Tibial artery (tissue), 4 donors: Measurements from ENCODE around the gene COPG1.

Experiments used
- DNase-seq, 2 donors: peaks; one replicate each; pipeline ENCODE4 v3.0.0-alpha.2; 2019
- H3K27ac ChIP-seq, 2 donors: fragments of 200-600 bp; sonication (generic) in 1 of 2; 1 replicate in 1 of 2; 2 replicates in 1 of 2; pipeline ENCODE4 v1.5.1; 2018 to 2019; ENCODE audit warnings: mild to moderate bottlenecking in 1 of 2
- H3K27me3 ChIP-seq, 2 donors: fragments of 200-600 bp; sonication (generic) in 1 of 2; one replicate each; pipeline versions ENCODE4 v1.5.1 to v1.6.0; 2016 to 2019
- H3K36me3 ChIP-seq, 3 donors: fragments of 200-600 bp; sonication (generic) in 2 of 3; one replicate each; pipeline ENCODE4 v1.5.1; 2016 to 2019; ENCODE audit warnings: mild to moderate bottlenecking in 2 of 3
- H3K4me1 ChIP-seq, 4 donors: fragments of 200-600 bp; sonication (generic) in 2 of 4; 1 replicate in 3 of 4; 2 replicates in 1 of 4; pipeline ENCODE4 v1.5.1; 2016 to 2019
- H3K4me3 ChIP-seq, 2 donors: fragments of 200-600 bp; sonication (generic) in 1 of 2; 1 replicate in 1 of 2; 2 replicates in 1 of 2; pipeline ENCODE4 v1.5.1; 2018 to 2019; ENCODE audit warnings: mild to moderate bottlenecking in 2 of 2
- H3K9me3 ChIP-seq, 3 donors: fragments of 200-600 bp; sonication (generic) in 1 of 3; one replicate each; pipeline ENCODE4 v1.5.1; 2016 to 2019
- intact Hi-C: fragments of 100-400 bp; cut with DNase I; formaldehyde crosslinking; loops from one replicate; pipeline ENCODE4 v1.15.0; 2023; ENCODE audit warnings: low total_unique reads
- TF ChIP-seq, protein P1 (sequence below), 2 experiments: fragments of 200-600 bp in 1 of 2; fragments of 450-650 bp in 1 of 2; IDR thresholded peaks; one replicate each; pipeline ENCODE4 v1.5.1; 2017 to 2019; ENCODE audit warnings: antibody characterized with exemption in 2 of 2, mild to moderate bottlenecking in 1 of 2, moderate library complexity in 1 of 2

The COPG1 gene, protein sequence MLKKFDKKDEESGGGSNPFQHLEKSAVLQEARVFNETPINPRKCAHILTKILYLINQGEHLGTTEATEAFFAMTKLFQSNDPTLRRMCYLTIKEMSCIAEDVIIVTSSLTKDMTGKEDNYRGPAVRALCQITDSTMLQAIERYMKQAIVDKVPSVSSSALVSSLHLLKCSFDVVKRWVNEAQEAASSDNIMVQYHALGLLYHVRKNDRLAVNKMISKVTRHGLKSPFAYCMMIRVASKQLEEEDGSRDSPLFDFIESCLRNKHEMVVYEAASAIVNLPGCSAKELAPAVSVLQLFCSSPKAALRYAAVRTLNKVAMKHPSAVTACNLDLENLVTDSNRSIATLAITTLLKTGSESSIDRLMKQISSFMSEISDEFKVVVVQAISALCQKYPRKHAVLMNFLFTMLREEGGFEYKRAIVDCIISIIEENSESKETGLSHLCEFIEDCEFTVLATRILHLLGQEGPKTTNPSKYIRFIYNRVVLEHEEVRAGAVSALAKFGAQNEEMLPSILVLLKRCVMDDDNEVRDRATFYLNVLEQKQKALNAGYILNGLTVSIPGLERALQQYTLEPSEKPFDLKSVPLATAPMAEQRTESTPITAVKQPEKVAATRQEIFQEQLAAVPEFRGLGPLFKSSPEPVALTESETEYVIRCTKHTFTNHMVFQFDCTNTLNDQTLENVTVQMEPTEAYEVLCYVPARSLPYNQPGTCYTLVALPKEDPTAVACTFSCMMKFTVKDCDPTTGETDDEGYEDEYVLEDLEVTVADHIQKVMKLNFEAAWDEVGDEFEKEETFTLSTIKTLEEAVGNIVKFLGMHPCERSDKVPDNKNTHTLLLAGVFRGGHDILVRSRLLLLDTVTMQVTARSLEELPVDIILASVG

DNA sequence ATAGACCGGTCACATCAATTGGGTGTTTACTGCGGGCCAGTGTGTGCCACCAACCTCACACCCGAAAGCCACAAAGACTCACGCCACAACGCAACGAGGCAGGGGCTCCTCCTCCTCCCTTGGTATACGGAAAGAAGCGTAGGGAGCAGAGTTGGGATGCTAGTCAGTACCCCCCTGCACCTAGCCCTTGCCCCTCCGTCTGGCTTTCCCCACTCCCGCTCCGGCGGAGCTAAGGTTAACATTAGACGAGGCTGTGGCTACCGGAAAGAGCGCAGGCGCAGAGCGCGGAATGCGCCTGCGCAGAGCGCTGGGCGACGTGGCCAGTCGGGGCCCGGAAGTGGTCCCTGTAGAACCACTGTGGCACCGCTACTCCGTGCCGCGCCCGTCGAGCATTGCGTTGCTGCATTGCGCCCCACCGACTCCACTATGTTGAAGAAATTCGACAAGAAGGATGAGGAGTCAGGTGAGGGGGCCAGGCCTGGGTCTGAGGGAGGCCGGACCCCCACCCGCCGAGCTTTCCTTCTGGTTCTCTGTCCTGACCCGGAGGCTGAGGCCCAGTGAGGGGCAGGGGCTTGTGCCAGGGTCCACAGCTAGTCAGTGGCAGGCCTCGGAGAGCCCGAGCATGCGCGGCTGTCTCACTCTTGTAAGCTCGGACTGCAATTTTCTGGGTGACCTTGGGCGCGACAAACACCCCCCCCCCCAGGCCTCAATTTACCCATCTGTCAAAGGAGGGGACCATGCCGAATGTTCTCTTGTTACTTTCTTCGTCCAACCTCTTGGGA lies at the start of gene COPG1:
COPG1 (plus strand) TSS at position 323 of the 782 bp plus-strand sequence; CDS start at position 427, 104 bp downstream.
- peak; percentile 80 to 93 for DNase-seq
- peak within 1 kb of the TSS; percentile 78 to 84 for H3K4me3 ChIP-seq
- H3K27me3 ChIP-seq, result no peaks in the 10 kb centered on the region
- intact Hi-C loops, result loop anchor here (5.0 kb wide), 2 partner anchors 67 to 282 kb away; partner anchors contain the start of gene CNBP
- peaks cover 0 to 58% (median 37%) of the 10 kb centered on the region in 4 donors for H3K4me1 ChIP-seq
- H3K9me3 ChIP-seq, result no peaks in the 10 kb centered on the region
- TF ChIP-seq, protein P1, sequence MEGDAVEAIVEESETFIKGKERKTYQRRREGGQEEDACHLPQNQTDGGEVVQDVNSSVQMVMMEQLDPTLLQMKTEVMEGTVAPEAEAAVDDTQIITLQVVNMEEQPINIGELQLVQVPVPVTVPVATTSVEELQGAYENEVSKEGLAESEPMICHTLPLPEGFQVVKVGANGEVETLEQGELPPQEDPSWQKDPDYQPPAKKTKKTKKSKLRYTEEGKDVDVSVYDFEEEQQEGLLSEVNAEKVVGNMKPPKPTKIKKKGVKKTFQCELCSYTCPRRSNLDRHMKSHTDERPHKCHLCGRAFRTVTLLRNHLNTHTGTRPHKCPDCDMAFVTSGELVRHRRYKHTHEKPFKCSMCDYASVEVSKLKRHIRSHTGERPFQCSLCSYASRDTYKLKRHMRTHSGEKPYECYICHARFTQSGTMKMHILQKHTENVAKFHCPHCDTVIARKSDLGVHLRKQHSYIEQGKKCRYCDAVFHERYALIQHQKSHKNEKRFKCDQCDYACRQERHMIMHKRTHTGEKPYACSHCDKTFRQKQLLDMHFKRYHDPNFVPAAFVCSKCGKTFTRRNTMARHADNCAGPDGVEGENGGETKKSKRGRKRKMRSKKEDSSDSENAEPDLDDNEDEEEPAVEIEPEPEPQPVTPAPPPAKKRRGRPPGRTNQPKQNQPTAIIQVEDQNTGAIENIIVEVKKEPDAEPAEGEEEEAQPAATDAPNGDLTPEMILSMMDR (IDR thresholded peaks at IDR 0.05), result no peak
- peak within 1 kb of the TSS; percentile 89 to 90 for H3K27ac ChIP-seq
- H3K36me3 ChIP-seq, result peaks cover 21 to 32% (median 32%) of the 10 kb centered on the region in 3 donors

DNA sequence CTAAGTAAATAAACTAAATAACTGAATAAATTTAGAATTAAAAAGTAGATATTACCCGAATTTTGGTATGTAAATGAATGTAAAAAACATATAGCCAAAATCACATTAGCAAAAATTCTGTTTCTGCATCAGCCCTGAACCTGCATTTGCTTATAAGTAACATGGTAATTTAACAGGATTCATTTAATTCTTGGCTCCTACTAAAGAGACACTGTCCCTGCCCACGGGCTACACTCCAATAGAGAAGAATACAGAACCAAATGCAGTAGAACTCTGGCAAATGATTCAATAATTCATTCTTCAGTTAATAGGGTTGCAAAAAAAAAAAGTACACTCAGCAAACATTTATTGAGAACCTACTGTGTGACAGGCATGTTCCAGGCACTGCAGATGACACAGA lies 44.9 kb upstream of the COPG1 start:
- TF ChIP-seq, protein P1 (IDR thresholded peaks at IDR 0.05), result no peak
- intact Hi-C loops, result no loop called here
- Histone ChIP-seq H3K9me3 (no peaks in the 10 kb centered on the region), H3K27ac (no peak overlapping the region), H3K36me3 (no peaks in the 10 kb centered on the region), H3K4me1 (no peaks in the 10 kb centered on the region), H3K27me3 (no peaks in the 10 kb centered on the region), H3K4me3 (no peak overlapping the region)
- DNase-seq, result no peak

DNA sequence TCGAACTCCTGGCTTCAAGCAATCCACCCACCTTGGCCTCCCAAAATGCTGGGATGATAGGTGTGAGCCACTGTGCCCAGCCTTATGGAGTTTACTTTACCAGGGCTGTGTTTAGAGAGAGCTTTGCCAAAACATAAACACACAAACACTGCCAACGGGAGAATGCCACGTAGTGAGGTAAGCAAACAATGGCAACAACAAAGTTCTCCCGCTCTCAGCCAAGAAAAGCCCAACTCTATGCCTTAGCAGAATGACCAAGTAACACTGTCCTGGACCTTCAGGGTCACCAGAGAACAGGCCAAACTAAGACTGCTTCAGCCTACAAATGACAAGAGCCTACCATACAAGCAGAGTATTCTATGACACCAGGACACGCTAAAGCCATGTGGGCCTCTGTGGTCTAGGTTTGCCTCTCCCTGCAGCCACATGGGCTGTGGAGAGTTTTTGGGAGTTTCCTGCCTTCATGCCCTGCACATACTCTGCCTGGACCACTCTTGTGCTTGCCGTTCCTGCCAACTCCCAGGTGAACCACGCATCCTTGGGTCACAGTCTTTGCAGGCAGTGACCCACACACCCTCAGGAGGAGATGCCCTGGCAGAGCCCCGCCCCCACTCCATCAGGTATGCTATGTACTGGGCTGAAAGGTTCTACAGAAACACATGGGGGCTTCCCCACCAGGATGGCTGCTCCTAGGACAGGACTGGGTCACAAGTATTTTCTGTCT lies 44.1 kb upstream of the COPG1 start:
- Histone ChIP-seq H3K27ac (no peak overlapping the region), H3K9me3 (no peaks in the 10 kb centered on the region), H3K27me3 (no peaks in the 10 kb centered on the region), H3K36me3 (no peaks in the 10 kb centered on the region), H3K4me1 (no peaks in the 10 kb centered on the region), H3K4me3 (no peak overlapping the region)
- intact Hi-C loops, result no loop called here
- no peak for DNase-seq
- TF ChIP-seq, protein P1 (IDR thresholded peaks at IDR 0.05), result no peak

DNA sequence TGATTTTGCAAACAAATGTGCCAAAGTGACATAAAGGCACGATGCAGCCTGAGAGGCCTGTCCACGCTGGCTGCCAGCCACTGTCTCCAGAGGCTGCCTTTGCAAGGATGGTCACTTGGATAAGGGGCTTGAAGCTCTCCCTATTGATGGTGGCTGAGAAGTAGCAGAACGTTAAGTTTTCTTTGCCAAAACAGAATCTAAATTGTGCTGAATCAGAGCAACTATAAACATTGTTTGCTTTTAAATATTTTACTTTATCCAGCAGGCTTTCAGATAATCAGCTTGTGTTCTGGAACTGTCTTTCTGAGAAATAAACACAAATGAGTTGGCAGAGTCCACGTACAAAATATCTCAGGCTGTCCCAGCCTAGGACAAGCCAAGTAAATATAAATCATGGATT lies 41.9 kb upstream of the COPG1 start:
- Histone ChIP-seq H3K27ac (no peak overlapping the region), H3K9me3 (no peaks in the 10 kb centered on the region), H3K36me3 (no peaks in the 10 kb centered on the region), H3K4me1 (peaks cover 0 to 12% (median 4%) of the 10 kb centered on the region in 4 donors), H3K4me3 (no peak overlapping the region), H3K27me3 (no peaks in the 10 kb centered on the region)
- intact Hi-C loops, result no loop called here
- DNase-seq, result no peak
- TF ChIP-seq, protein P1 (IDR thresholded peaks at IDR 0.05), result no peak

DNA sequence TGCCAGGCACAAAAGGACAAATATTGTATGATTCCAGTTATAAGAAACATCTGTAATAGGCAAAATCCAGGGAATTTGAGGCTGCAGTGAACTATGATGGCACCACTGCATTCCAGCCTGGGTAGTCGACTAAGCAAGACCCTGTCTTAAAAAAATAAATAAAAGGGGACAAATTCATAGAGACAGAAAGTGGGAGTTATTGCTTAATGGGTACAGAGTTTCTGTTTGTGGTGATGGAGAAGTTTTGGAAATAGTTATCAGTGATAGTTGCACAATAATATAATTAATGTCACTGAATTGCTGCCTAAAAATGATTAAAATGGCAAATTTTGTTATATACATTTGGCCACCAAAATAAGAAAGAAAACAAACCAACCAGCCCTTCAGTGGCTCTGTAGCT lies 38.1 kb upstream of the COPG1 start:
- Histone ChIP-seq H3K36me3 (no peaks in the 10 kb centered on the region), H3K9me3 (no peaks in the 10 kb centered on the region), H3K27me3 (no peaks in the 10 kb centered on the region), H3K27ac (no peak overlapping the region), H3K4me1 (peaks cover 0 to 12% (median 4%) of the 10 kb centered on the region in 4 donors), H3K4me3 (no peak overlapping the region)
- intact Hi-C loops, result no loop called here
- TF ChIP-seq, protein P1 (IDR thresholded peaks at IDR 0.05), result no peak
- no peak for DNase-seq
